Measurements from ENCODE around the gene SLC25A28. TPM values are rescaled to one million over a fixed set of nuclear protein-coding genes. Genes with fewer than 3 reads are reported as not detected.

Gene SLC25A28
- total RNA-seq: 11.8 and 20.5 TPM in 2 replicates

GRCh38 chr10:99619851-99620710 lies at the start of gene SLC25A28:
Gene SLC25A28 (minus strand): TSS chr10:99620439. CDS start chr10:99620335, 104 bp downstream.

GRCh38 chr10:99659031-99659867 lies 39.0 kb upstream of the SLC25A28 start, which contains the start of gene ENTPD7:
Gene ENTPD7 (plus strand): TSS chr10:99659509. CDS start chr10:99659957, 448 bp downstream.

Other genes with a start within 250 kb of the SLC25A28 start
- gene GOT1, start 189.8 kb downstream of the SLC25A28 start, total RNA-seq: 25.6 and 25.8 TPM in 2 replicates
- not detected in 2 replicates for gene NKX2-3, start 87.5 kb downstream of the SLC25A28 start, total RNA-seq
- gene ENTPD7, start 39.1 kb upstream of the SLC25A28 start, total RNA-seq: 13.7 and 20.3 TPM in 2 replicates
- 50.5 and 52.3 TPM in 2 replicates for gene COX15, start 111.7 kb upstream of the SLC25A28 start, total RNA-seq
- gene CUTC, start 111.8 kb upstream of the SLC25A28 start, total RNA-seq: 17.2 and 24.1 TPM in 2 replicates
- 0.29 and 0.33 TPM in 2 replicates for gene ABCC2, start 162.2 kb upstream of the SLC25A28 start, total RNA-seq

All from smooth muscle cell of trachea (primary cell).